H1 (cell line): ENCODE measurements around the gene GALNT2.

ENCODE experiments used
- CTCF ChIP-seq, 3 experiments: IDR thresholded peaks; 1 replicate in 2 of 3; 2 replicates in 1 of 3; pipeline versions ENCODE4 v1.5.1 to v1.6.1; 2011; ENCODE audit warnings: low read length in 3 of 3, mild to moderate bottlenecking in 3 of 3, inconsistent platforms in 2 of 3, low read depth in 1 of 3, moderate library complexity in 1 of 3; ENCODE audit not compliant: insufficient read depth in 1 of 3; ENCODE audit errors: control extremely low read depth in 1 of 3
- POLR2AphosphoS5 ChIP-seq: IDR thresholded peaks from 2 replicates; pipeline ENCODE4 v1.6.1; 2011; ENCODE audit warnings: low read depth, low read length

DNA sequence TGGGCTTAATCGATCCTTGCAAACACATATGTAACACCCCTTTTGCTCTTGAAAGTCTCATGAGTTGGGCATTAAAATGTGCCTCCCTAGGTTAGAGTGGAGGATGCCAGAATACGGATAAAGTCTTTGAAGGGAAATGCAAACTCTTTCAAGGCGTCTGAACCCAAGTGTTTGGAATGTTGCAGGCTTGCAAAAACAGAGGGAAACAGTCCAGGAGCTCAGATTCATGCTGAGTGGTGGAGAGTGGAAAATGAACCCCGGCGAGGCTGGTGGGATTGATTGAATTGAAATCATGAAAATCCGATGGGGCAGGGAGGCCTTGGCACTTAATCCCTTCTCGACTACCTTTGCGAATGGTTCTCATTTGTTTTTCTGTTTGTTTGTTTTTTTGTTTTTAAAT lies 183.6 kb downstream of the GALNT2 start:
- no peak for TF ChIP-seq CTCF (IDR thresholded peaks at IDR 0.05; ENCODE audit: control extremely low read depth in 1 of 3, insufficient read depth in 1 of 3, low read depth in 1 of 3, low read length in 3 of 3)
- TF ChIP-seq POLR2AphosphoS5 = no peak
